Activated CD4-positive, alpha-beta T cell treated with anti-CD3 and anti-CD28 coated beads, Interleukin-2, amount 10 ng/mL, durations not matched to agents 7 days and 5 days (primary cell): ENCODE data around the gene VAT1. TPM values are rescaled to one million over a fixed set of nuclear protein-coding genes. Genes with fewer than 3 reads are reported as not detected.
"Not testable (repeated sequence)": the region's sequence is repeated elsewhere in the genome, so short reads cannot be mapped to it uniquely, and the experiment has no call there.

ENCODE experiments used
- CTCF ChIA-PET: fragments of 350-600 bp; sonication (Branson Sonifier 250); formaldehyde crosslinking; loops from one replicate; lab custom pipeline; 2021; ENCODE audit warnings: antibody characterized with exemption; lab: Charles Lee
- POLR2A ChIA-PET: fragments of 350-600 bp; sonication (Branson Sonifier 250); formaldehyde crosslinking; loops from one replicate; lab custom pipeline; 2021; ENCODE audit warnings: antibody characterized with exemption; lab: Charles Lee
- DNase-seq: peaks from one replicate; pipeline ENCODE4 v3.0.0-alpha.2; 2020
- H3K27ac Mint-ChIP-seq: one replicate; pipeline ENCODE4 v1.8.0; 2021; ENCODE audit warnings: mild to moderate bottlenecking, moderate library complexity, mixed read lengths
- H3K27me3 Mint-ChIP-seq: one replicate; pipeline ENCODE4 v1.8.0; 2021; ENCODE audit warnings: mixed read lengths
- H3K36me3 Mint-ChIP-seq: one replicate; pipeline ENCODE4 v1.8.0; 2021; ENCODE audit warnings: low read depth, mixed read lengths
- H3K4me1 Mint-ChIP-seq: one replicate; pipeline ENCODE4 v1.8.0; 2021; ENCODE audit warnings: mixed read lengths
- H3K4me3 Mint-ChIP-seq: one replicate; pipeline ENCODE4 v1.8.0; 2021; ENCODE audit warnings: mild to moderate bottlenecking, moderate library complexity, mixed read lengths
- H3K9me3 Mint-ChIP-seq: one replicate; pipeline ENCODE4 v1.8.0; 2021; ENCODE audit warnings: mixed read lengths
- total RNA-seq, 2 experiments: library from RNA; stranded (reverse); gene quantifications; one replicate each; pipeline ENCODE4 v1.2.3, GENCODE V29; 2021

Gene VAT1
- total RNA-seq, 2 experiments from 2014 or later, result 10.2 to 12.8 TPM

DNA sequence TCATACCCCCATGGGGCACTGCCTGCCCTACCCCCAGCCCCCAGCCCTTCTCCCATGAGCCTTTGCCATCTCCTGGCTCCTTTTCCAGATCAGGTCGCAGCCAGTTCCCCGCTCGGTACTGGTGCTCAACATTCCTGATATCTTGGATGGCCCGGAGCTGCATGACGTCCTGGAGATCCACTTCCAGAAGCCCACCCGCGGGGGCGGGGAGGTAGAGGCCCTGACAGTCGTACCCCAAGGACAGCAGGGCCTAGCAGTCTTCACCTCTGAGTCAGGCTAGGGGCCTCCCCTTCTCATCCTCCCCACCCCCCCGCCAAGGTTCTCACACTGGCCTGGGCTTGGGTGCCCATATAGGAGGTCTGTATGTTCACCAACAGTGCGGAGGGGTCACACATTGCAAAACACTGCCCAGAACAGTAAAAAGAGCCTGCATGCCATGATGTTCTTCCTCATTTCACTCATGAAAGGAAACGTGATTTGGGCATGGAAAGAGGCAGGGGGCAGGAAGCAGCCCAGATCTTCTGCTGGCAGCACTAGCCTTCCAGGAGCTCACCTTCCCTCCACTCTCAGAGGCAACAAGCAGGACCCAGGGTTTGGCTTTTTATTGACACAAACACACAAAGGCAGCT, 8.1 kb downstream of the VAT1 start:
- Mint-ChIP-seq H3K36me3 (peaks cover 28% of the 10 kb centered on the region), H3K4me3 (no peak overlapping the region), H3K27me3 (no peaks in the 10 kb centered on the region), H3K9me3 (no peaks in the 10 kb centered on the region), H3K4me1 (peaks cover 36% of the 10 kb centered on the region), H3K27ac (no peak overlapping the region)
- ChIA-PET CTCF (interaction anchor here (1.0 to 1.9 kb wide), 4 partner anchors 8 to 16 kb away, joined by 3 to 6 read pairs (median 4); partner anchors contain the start of genes IFI35, RPL27 and VAT1), POLR2A (no interaction called here)
- no peak for DNase-seq

DNA sequence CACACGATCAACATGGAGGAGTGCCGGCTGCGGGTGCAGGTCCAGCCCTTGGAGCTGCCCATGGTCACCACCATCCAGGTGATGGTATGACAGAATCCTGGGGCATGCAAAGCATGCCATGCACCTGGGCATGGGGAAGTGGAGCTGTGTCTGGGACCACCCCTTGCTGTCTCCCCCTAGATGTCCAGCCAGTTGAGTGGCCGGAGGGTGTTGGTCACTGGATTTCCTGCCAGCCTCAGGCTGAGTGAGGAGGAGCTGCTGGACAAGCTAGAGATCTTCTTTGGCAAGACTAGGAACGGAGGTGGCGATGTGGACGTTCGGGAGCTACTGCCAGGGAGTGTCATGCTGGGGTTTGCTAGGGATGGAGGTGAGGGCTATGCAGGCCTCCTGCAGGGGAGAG, 8.9 kb downstream of the VAT1 start:
- CTCF ChIA-PET, result interaction anchor here (1.0 to 1.9 kb wide), 4 partner anchors 9 to 92 kb away, joined by 3 to 5 read pairs (median 4); partner anchors contain the start of gene VAT1
- H3K36me3 Mint-ChIP-seq, result peaks cover 30% of the 10 kb centered on the region

DNA sequence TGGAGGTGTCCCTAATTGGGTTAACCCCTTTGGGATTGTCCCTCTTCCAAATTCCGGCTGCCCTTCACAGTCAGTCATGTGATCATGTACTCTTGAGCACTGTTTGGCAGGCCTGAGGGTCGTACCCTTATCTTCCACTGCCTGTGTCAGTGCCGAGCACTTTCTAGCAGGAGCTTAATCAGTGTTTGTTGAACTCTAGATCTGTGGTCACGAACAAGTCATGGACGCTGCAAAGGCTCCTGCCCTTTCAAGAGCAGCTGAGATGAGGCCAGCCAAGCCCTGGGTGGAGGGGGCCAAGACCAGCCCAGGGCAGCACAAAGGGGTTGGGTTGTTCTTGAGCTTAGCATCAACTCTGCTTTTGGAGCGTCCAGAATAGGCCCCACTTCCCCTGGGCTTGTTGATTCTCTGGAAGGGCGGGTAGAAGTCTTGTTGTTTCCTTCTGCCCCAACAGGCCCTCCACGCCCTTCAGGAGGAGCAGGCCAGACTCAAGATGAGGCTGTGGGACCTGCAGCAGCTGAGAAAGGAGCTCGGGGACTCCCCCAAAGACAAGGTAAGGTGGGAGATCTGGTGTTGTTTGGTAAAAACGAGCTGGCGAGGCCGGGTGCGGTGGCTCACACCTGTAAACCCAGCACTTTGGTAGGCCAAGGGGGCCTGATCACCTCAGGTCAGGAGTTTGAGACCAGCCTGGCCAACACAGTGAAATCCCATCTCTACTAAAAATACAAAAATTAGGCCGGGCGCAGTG, 10.3 kb downstream of the VAT1 start:
- H3K36me3 Mint-ChIP-seq, result peaks cover 30% of the 10 kb centered on the region
- H3K27me3 Mint-ChIP-seq, result no peaks in the 10 kb centered on the region
- DNase-seq, result no peak
- H3K27ac Mint-ChIP-seq, result no peak overlapping the region
- CTCF ChIA-PET, result interaction anchor here (1.1 to 1.9 kb wide), 7 partner anchors 10 to 93 kb away, joined by 3 to 9 read pairs (median 4); partner anchors contain the start of gene RPL27
- no peaks in the 10 kb centered on the region for H3K9me3 Mint-ChIP-seq
- H3K4me1 Mint-ChIP-seq, result peaks cover 28% of the 10 kb centered on the region
- no peak overlapping the region for H3K4me3 Mint-ChIP-seq
- POLR2A ChIA-PET, result no interaction called here

More for the DNA sequence above, 8.9 kb downstream of the VAT1 start:
- peaks cover 34% of the 10 kb centered on the region for H3K4me1 Mint-ChIP-seq
- no peak overlapping the region for H3K27ac Mint-ChIP-seq
- H3K27me3 Mint-ChIP-seq, result no peaks in the 10 kb centered on the region
- H3K4me3 Mint-ChIP-seq, result no peak overlapping the region
- no peaks in the 10 kb centered on the region for H3K9me3 Mint-ChIP-seq
- POLR2A ChIA-PET, result interaction anchor here (0.6 kb wide), 1 partner anchor 9 kb away, joined by 6 read pairs; the partner anchor contains the start of gene VAT1
- DNase-seq, result no peak

DNA sequence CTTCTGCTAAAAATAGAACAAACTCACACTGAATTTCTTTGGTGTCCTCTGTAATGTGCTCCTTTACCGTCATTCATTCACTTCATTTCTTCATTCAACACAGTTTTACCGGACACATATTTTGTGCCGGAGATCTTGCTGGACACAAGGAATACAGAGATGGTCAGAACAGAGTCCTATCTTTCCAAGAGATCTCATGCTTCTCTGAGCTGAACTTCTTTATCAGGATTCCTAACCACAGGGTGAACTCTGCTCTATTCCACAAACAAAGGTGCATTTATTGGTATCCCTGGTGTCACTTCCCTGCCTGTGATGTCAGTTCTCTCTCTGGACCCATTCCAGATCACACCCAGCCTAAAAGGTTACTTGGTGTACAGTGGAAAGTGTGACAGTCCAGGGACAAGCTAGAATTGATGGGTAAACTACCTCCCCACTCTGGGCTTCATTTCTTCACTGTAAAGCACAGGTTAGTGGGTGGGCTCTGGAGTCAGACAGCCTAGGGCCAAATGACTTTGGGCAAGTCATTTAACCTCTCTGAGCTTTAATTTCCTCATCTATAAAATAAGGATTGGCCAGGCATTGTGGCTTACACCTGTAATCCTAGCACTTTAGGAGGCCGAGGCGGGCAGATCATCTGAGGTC, 11.4 kb downstream of the VAT1 start:
- Mint-ChIP-seq H3K27ac (no peak overlapping the region), H3K9me3 (no peaks in the 10 kb centered on the region), H3K36me3 (peaks cover 32% of the 10 kb centered on the region), H3K27me3 (no peaks in the 10 kb centered on the region), H3K4me3 (no peak overlapping the region), H3K4me1 (peaks cover 32% of the 10 kb centered on the region)
- CTCF ChIA-PET, result interaction anchor here (0.6 to 1.9 kb wide), 4 partner anchors 10 to 114 kb away, joined by 3 to 9 read pairs (median 4); partner anchors contain the start of genes BRCA1 and RPL27
- POLR2A ChIA-PET, result no interaction called here
- no peak for DNase-seq

DNA sequence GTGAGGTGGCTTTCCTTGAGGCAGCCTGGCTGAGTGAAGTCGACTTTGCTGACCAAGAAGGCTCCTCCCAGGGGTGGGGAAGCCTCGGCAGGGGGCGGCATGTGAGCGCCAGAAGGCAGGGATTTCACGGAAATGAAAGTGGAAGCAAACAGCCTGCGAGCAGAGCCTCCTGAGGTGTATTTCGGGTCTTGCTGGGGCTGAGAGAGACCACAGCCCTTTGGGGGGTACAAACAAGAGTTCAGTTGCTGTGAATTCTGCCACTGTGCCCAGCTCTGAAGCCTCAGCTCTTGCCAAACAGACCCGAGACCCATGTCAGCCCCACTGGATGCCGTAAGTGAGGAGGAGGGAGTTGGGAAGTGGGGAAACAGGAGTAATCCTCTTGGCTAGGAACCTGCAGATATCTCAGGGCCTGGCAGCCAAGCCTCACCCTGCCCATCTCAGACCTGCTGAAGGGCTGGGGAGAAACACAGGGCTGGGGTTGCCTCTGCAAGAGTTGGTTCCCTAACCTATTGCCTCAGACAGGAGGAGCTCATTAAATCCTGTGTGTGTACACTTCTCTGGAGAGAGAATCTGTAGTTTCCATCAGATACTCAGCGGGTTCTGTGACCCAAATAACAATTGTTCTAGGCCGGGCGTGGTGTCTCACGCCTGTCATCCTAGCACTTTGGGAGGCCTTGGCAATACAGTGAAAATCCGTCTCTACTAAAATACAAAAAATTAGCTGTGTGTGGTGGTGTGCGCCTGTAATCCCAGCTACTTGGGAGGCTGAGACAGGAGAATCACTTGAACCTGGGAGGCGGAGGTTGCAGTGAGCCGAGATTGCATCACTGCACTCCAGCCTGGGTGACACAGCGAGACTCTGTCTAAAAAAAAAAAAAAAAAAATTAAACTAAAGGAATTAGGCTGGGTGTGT, 15.3 kb downstream of the VAT1 start, which contains the start of gene IFI35:
TSS of gene IFI35 (plus strand) at position 146 of the 913 bp plus-strand sequence. CDS start at position 310, 164 bp downstream.
- Mint-ChIP-seq H3K36me3 (peaks cover 33% of the 10 kb centered on the region), H3K27me3 (no peaks in the 10 kb centered on the region), H3K4me1 (peaks cover 30% of the 10 kb centered on the region), H3K4me3 (peak within 1 kb of the TSS; percentile 100), H3K27ac (peak within 1 kb of the TSS; percentile 100), H3K9me3 (no peaks in the 10 kb centered on the region)
- ChIA-PET CTCF (interaction anchor here (0.7 to 2.9 kb wide), 6 partner anchors 8 to 202 kb away, joined by 4 to 19 read pairs (median 6); partner anchors contain the start of genes BECN1, RND2 and RPL27), POLR2A (interaction anchor here (0.5 to 1.1 kb wide), 2 partner anchors 8 to 118 kb away, joined by 3 to 8 read pairs; partner anchors contain the start of genes BRCA1 and RPL27)
- DNase-seq, result peak; percentile 93

DNA sequence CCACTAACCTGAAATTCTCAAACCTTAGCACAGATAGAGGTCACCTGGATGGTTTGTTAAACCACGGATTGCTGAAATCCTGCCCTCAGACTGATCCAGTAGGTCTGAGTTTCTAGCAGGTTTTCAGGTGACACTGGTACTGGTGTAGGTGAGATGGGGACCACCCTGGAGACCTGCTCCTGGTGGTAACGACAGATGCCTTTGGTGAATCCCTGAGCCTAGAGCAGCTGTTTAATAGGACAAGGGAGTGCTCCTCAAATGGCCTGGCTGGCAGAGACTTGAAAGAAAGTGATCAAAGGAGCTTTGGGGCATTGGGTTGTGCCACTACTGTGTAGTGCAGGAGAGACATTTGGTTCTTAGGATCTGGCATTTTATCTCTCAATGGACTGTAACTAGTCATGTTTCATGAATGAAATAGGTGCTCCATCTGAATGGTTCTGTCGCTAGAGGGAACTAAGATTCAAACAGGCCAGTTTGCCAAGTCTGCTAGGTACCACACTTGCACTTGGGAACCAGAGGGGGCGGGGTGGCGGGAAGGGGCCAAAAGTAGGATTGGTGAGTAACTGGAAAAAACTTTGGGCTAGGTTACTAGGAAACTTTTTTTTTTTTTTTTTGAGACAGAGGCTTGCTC, 18.5 kb downstream of the VAT1 start:
- H3K27me3 Mint-ChIP-seq, result no peaks in the 10 kb centered on the region
- no peaks in the 10 kb centered on the region for H3K9me3 Mint-ChIP-seq
- H3K27ac Mint-ChIP-seq, result peak overlapping the region; percentile 41
- ChIA-PET POLR2A (no interaction called here), CTCF (no interaction called here)
- no peak overlapping the region for H3K4me3 Mint-ChIP-seq
- H3K4me1 Mint-ChIP-seq, result peaks cover 31% of the 10 kb centered on the region
- peaks cover 40% of the 10 kb centered on the region for H3K36me3 Mint-ChIP-seq
- no peak for DNase-seq

DNA sequence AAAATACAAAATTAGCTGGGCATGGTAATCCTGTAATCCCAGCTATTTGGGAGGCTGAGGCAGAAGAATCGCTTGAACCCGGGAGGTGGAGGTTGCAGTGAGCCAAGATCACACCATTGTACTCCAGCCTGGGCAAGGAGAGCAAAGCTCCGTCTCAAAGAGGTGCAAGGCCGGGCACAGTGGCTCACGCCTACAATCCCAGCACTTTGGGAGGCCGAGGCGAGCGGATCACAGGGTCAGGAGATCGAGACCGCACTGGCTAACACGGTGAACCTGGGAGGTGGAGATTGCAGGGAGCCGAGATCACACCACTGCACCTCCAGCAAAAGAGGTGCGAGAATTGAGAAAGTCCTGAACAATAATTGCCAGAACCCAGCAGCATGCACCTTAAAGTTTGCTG, 21.3 kb downstream of the VAT1 start:
- DNase-seq, H3K9me3 Mint-ChIP-seq, H3K4me3 Mint-ChIP-seq, H3K27me3 Mint-ChIP-seq, POLR2A ChIA-PET: not testable (repeated sequence)
- CTCF ChIA-PET, result interaction anchor here (1.4 to 1.6 kb wide), 2 partner anchors 11 to 30 kb away, joined by 3 to 4 read pairs; no protein-coding TSS in a partner anchor
- Mint-ChIP-seq H3K27ac (peak overlapping the region; percentile 71), H3K4me1 (peaks cover 36% of the 10 kb centered on the region), H3K36me3 (peaks cover 40% of the 10 kb centered on the region)

DNA sequence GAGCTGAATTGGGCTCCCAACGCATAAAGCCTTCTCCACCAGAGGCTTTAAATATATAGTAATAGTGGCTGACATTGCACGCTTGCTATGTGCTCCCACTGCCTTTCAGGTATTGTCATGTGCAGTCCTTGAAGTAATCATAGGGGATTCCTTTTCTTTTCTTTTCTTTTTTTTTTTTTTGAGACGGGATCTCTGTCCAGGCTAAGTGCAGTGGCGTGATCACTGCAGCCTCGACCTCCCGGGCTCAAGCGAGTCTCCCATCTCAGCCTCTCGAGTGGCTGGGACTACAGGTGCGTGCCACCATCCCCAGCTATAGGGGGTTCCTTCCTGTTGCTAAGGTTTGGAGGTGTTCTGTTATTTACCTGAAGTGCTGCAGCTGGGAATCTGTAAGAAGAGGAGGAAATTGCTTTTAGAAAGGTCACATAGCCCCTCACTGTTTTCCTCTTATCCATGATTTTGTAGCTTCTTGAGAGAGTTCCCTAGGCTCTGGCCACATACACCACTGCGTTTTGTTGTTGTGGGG, 23.1 kb downstream of the VAT1 start:
- peak overlapping the region; percentile 89 for H3K4me3 Mint-ChIP-seq
- H3K27ac Mint-ChIP-seq, result peak overlapping the region; percentile 99
- peaks cover 44% of the 10 kb centered on the region for H3K36me3 Mint-ChIP-seq
- peaks cover 37% of the 10 kb centered on the region for H3K4me1 Mint-ChIP-seq
- H3K27me3 Mint-ChIP-seq, result no peaks in the 10 kb centered on the region
- no peaks in the 10 kb centered on the region for H3K9me3 Mint-ChIP-seq
- DNase-seq, result no peak
- ChIA-PET CTCF (interaction anchor here (0.5 to 2.1 kb wide), 4 partner anchors 8 to 50 kb away, joined by 3 to 19 read pairs (median 6); partner anchors contain the start of gene IFI35), POLR2A (interaction anchor here (1.4 kb wide), 1 partner anchor 8 kb away, joined by 3 read pairs; the partner anchor contains the start of gene IFI35)

DNA sequence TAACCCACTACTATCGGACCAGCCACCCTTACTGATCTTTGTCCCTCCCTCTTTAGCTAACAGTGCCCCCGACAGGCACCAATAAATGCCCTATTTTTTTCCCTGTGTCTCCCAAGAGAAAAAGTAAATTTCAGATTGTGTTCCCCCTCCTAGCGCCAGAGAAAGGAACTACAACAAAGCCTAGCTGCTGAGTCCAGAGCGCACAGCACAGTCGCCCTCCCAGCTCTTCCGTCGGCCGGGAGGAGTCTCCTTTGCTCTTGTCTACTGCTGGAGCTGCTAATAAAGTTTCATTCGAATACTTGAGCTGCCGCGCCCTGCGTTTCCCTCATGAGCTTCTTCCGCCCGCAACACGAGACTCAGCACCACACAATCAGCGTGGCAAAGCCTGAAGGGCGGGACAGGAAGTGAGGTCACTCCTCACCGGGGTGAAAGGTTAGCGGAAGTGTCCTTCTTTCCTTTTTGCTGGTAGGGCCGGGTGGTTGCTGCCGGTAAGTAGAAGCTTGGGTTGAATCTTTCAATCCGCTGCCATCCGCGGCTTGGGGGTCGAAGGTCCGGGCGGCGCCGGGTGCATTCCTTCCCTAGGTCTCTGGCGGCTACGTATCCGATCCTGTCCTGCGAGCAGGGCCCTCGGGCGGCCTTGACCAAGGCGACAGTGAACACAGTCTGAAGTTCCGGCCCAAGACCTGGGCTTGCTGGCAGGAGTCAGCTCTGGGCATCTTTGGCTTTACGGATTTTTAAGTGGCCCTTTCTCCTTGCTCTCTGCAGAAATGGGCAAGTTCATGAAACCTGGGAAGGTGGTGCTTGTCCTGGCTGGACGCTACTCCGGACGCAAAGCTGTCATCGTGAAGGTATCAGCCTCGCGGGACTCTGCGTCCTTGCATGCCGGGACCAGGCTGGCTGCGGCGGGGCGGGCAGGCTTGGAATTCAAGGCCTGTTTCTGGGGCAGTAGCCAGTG, 23.9 kb downstream of the VAT1 start, which contains the start of gene RPL27:
TSS of gene RPL27 (plus strand) at position 436 of the 955 bp plus-strand sequence. CDS start at position 768, 332 bp downstream.
- Mint-ChIP-seq H3K4me3 (peak within 1 kb of the TSS; percentile 89), H3K27me3 (no peaks in the 10 kb centered on the region), H3K9me3 (no peaks in the 10 kb centered on the region), H3K36me3 (peaks cover 38% of the 10 kb centered on the region), H3K27ac (peak within 1 kb of the TSS; percentile 99), H3K4me1 (peaks cover 35% of the 10 kb centered on the region)
- DNase-seq, result peak; percentile 99
- ChIA-PET POLR2A (interaction anchor here (0.9 to 1.4 kb wide), 6 partner anchors 9 to 317 kb away, joined by 3 to 6 read pairs (median 3); partner anchors contain the start of gene IFI35), CTCF (interaction anchor here (0.6 to 2.4 kb wide), 20 partner anchors 9 to 289 kb away, joined by 3 to 19 read pairs (median 4); partner anchors contain the start of genes AOC2, BECN1, IFI35 and PTGES3L)
